NCI-H2196 (cell line): ENCODE measurements around the gene ATN1.
"Not testable (repeated sequence)": the region's sequence is repeated elsewhere in the genome, so short reads cannot be mapped to it uniquely, and the experiment has no call there.

Source experiments
- DNase-seq: peaks from one replicate; lab custom pipeline; 2025; ENCODE audit not compliant: unreplicated experiment; lab: John Stamatoyannopoulos, UW

Gene ATN1, protein sequence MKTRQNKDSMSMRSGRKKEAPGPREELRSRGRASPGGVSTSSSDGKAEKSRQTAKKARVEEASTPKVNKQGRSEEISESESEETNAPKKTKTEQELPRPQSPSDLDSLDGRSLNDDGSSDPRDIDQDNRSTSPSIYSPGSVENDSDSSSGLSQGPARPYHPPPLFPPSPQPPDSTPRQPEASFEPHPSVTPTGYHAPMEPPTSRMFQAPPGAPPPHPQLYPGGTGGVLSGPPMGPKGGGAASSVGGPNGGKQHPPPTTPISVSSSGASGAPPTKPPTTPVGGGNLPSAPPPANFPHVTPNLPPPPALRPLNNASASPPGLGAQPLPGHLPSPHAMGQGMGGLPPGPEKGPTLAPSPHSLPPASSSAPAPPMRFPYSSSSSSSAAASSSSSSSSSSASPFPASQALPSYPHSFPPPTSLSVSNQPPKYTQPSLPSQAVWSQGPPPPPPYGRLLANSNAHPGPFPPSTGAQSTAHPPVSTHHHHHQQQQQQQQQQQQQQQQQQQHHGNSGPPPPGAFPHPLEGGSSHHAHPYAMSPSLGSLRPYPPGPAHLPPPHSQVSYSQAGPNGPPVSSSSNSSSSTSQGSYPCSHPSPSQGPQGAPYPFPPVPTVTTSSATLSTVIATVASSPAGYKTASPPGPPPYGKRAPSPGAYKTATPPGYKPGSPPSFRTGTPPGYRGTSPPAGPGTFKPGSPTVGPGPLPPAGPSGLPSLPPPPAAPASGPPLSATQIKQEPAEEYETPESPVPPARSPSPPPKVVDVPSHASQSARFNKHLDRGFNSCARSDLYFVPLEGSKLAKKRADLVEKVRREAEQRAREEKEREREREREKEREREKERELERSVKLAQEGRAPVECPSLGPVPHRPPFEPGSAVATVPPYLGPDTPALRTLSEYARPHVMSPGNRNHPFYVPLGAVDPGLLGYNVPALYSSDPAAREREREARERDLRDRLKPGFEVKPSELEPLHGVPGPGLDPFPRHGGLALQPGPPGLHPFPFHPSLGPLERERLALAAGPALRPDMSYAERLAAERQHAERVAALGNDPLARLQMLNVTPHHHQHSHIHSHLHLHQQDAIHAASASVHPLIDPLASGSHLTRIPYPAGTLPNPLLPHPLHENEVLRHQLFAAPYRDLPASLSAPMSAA (N-terminal part only)

DNA sequence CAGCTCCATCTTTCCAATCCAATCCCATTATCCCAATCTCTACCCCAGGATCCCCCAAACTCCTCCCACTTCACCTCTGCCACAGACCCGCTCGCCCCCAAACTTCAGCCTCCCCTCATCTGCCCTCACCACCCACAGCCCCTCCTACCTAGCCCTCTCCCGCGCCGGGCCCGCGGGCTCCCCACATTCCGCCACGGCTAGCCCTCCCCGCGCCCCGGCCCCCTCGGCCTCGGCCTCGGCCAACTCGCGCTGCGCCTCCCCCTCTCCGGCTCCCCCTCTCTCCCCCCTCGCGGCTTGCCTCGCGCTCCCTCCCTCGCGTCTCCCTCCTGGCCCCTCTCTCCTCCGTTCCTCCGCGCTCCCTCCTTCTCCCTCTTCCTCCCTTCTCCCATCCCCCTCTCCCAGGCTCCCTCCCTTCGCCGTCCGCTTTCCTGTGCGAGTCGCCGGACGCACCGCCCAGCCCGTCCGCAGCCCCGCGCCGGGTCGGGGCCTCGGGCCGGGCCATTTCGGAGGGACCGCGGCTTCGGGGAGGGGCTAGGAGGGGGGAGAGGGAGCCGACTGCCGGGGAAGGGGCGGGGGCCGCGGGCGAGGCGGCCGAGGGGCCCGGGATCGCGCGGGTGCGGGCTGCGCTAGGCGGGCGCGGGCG is at the start of gene ATN1:
Gene ATN1 (plus strand): TSS at position 581 of the 643 bp plus-strand sequence. CDS start 6,043 bp downstream, outside the sequence.
- DNase-seq, result peak; percentile 34

DNA sequence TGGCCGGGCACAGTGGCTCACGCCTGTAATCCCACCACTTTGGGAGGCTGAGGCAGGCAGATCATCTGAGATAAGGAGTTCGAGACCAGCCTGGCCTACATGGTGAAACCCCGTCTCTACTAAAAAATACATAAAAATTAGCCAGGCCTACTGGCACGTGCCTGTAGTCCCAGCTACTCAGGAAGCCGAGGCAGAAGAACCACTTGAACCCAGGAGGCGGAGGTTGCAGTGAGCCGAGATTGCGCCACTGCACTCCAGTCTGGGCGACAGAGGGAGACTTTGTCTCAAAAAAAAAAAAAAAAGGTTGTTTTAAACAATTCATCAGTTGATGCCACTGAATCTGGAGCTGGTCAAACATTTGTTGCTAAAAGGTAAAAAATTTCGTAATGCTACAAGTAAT is 47.9 kb upstream of the ATN1 start:
- not testable (repeated sequence) for DNase-seq

DNA sequence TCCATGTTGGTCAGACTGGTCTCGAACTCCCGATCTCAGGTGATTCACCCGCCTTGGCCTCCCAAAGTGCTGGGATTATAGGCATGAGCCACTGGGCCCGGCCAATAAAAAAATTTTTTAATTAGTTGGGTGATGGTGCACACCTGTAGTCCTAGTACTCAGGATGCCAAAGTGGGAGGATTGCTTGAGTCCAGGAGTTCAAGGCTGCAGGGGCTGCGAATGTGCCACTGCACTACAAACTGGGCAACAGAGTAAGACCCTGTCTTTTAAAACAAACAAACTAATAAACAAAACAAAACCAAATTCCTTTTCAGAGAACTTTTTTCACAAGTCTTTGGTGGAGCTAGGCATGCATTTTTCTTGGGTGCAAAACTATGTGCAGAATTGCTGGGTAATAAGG is 44.5 kb upstream of the ATN1 start:
- no peak for DNase-seq

DNA sequence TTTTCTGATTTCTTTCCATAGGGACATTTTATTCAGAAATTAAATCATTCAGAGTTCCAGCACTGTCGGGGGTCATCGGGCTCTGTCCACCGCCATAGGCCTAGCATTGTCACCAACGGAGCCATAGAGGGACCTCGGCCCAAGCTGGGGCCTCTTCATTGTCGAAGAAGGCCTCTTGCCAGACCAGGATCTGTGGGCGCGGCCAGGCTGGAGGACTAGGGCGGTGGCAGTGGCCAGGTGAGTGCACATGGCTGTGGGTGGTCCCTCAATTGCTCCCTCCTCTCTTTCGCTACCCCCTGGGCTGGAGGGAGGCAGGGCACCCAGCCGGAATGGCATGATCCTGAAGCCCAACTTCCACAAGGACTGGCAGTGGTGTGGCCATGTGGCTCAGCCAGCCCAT is 44.1 kb upstream of the ATN1 start:
- DNase-seq, result no peak

DNA sequence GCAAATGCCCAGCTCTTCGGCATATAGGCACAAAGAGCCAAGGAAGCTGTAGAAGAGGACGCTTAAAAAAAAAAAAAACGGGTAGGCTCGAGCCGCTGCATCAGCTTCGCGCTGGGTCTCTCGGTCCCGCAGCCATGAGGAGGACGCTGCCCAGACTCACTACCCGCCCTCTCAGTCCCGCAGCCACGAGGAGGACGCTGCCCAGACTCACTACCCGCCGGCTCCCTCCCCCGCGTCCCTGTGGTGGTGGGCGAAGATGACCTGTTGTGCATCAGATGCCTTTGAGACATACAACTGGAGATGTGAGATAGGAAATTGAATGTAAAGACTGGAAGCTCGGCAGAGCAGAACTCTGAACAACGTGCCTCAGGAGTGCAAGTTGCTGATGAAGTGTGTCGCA is 43.2 kb upstream of the ATN1 start:
- no peak for DNase-seq

DNA sequence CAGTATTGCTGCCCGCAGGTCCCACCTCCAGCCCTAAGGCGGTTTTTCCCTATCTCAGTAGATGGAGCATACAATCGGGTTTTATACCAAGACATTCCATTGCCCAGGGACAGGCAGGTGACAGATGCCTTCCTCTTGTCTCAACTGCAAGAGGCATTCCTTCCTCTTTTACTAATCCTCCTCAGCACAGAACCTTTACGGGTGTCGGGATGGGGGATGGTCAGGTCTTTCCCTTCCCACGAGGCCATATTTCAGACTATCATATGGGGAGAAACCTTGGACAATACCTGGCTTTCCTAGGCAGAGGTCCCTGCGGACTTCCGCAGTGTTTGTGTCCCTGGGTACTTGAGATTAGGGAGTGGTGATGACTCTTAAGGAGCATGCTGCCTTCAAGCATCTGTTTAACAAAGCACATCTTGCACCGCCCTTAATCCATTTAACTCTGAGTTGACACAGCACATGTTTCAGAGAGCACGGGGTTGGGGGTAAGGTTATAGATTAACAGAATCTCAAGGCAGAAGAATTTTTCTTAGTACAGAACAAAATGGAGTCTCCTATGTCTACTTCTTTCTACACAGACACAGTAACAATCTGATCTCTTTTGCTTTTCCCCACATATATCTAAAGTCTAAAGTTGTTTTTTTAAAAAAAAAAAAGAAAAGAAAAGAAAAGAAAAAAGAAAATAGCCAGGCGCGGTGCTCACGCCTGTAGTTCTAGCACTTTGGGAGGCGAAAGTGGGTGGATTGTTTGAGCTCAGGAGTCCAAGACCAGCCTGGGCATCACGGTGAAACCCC is 41.4 kb upstream of the ATN1 start:
- not testable (repeated sequence) for DNase-seq

DNA sequence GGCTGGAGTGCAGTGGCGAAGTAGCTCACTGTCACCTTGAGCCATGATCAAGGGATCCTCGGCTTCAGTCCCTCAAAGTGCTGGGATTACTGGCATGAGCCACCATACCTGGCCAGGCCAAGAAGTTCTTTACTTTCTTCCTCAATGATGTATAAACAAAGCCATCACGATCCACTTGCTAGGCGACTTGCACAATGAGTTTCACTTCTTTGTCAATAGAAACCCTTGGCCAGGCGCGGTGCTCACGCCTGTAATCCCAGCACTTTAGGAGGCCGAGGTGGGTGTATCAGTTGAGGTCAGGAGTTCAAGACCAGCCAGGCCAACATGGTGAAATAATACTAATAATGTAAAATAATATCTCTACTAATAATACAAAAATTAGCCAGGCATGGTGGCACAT is 40.3 kb upstream of the ATN1 start:
- DNase-seq, result no peak

DNA sequence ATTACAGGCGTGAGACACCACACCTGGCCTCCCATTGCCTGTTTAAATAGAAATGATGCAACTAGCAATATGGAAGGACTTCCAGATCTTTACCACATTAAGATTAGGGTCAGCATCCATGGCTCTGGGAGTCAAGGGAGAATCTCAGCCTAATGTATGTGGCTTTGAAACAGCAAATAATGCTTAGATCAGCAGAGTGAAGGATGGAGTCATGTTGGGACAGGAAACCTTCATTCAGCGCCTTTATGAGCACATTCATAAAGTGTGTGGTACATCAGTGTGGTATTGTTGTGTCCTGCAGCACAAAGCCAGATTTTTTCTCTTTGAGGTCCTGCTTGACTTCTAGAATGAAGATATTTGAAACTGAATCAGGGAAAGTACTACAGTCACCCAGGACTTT is 39.4 kb upstream of the ATN1 start:
- DNase-seq, result no peak

DNA sequence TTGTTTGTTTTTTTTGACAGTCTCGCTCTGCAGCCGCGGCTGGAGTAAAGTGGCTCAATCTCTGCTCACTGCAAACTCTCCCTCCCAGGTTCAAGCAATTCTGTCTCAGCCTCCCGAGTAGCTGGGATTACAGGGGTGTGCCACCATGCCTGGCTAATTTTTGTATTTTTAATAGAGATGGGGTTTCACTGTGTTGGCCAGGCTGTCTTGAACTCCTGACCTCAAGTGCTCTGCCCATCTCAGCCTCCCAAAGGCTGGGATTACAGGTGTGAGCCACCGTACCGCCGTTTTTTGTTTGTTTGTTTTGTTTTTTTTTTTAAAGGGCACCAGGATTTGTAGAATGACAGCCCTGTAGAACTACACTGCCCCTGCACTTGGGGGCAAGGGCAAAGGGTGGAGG is 39.0 kb upstream of the ATN1 start:
- DNase-seq, result not testable (repeated sequence)

DNA sequence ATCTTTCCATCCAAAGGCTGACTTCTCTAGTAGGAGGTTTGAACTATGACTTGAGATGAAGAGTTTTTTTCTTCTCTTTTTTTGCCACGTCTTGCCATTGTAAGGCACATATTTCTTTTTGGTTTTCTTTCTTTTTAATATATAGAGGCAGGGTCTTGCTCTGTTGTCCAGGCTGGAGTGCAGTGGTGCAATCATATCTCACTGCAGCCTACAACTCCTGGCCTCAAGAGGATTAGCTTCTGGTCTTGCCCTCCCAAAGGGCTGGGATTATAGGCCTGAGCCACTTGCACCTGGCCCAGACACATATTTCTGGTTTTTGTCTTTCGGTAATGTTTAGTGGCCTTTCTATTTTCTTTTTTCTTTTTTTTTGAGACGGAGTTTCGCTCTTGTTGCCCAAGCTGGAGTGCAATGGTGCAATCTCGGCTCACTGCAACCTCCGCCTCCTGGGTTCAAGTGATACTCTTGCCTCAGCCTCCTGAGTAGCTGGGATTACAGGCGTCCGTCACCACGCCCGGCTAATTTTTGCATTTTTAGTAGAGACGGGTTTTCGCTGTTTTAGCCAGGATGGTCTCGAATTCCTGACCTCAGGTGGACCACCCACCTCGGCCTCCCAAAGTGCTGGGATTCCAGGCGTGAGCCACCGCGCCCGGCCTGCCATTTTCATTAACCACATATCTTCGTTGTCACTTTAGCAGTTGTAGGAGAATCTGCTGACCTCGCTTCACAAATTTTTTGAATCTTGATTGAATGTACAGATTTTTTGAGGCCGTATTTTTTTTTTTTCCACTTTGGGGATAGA is 37.8 kb upstream of the ATN1 start:
- DNase-seq, result not testable (repeated sequence)

DNA sequence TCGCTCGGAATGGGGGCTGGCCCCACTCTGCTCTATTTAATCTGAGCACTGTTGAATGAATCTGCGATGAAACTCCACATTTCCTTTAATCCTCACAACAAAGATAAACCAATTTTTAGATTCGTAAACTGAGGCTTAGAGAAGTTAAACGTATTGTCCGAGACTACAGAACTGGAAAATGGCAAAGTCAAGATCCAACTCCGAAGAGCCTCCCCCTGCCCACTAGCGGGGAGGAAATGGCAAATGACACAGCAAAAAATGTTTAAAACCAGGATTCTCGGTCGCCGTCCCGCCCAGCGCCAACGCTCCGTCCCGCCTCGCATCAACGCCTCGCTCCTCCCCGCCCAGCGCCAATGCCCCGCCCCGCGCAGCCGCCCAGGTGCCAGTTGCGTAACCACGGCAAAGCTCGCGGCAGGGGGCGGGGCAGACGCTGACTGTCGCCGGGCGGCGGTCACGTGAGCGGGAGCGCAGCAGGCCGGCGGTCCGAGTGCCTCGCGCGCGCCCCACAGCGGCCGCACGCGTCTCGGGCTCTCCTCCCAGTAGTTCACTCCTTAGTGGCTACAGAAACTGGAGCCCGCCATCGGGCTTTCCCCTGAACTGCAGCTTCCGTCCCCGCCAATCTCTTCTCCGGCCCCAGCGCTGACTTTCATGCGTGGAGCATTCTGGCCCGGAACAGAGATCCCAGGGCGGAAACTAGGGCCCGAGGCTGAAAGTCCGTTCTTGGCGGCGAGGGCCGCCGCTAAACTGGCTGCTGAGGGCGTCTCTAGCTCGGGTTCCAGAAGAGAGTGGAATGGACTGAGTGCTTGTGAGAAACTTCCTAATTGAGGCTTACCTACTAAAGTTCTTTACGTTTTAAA is 36.7 kb upstream of the ATN1 start:
- DNase-seq, result peak; percentile 83

DNA sequence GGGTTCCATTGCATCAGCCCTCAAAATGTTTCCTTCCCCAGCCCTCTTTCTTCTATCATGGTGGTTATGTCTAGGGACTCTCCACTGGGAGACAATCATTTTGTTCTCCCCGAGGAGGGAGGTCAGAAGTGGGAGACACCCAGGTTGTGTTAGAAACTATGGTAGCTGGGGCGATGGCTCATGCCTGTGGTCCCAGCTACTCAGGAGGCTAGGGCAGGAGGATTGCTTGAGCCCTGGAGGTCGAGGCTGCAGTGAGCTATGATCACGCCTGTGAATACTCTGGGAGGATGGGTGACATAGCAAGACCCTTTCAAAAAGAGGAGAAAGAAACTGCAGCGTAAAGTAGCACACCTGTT is 36.1 kb upstream of the ATN1 start:
- no peak for DNase-seq

DNA sequence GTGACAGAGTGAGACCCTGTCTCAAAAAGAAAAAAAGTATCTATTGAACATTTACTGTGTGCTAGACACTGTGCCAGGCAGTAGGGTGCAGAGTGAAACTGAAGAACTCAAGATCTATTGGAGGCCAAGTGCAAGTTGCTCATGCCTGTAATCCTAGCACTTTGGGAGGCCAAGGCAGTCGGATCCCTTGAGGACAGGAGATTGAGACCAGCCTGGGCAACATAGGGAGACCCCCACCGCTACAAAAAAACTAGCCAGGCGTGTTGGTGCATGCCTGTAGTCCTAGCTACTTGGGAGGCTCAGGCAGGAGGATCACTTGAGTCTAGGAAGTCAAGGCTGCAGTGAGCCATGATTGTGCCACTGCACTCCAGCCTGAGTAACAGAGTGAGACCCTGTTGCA is 35.1 kb upstream of the ATN1 start:
- DNase-seq, result not testable (repeated sequence)

DNA sequence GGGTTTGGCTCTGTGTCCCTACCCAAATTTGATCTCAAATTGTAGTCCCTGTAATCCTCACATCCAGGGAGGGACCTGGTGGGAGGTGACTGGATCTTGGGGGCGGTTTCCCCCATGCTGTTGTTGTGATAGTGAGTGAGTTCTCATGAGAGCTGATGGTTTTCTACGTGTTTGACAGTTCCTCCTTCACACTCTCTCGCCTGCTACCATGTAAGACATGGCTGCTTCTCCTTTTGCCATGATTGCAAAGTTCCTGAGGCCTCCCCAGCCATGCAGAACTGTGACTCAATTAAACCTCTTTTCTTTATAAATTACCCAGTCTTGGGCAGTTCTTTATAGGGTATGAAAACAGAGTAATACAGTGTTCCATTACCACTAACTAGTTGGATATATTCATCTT is 33.4 kb upstream of the ATN1 start:
- no peak for DNase-seq

DNA sequence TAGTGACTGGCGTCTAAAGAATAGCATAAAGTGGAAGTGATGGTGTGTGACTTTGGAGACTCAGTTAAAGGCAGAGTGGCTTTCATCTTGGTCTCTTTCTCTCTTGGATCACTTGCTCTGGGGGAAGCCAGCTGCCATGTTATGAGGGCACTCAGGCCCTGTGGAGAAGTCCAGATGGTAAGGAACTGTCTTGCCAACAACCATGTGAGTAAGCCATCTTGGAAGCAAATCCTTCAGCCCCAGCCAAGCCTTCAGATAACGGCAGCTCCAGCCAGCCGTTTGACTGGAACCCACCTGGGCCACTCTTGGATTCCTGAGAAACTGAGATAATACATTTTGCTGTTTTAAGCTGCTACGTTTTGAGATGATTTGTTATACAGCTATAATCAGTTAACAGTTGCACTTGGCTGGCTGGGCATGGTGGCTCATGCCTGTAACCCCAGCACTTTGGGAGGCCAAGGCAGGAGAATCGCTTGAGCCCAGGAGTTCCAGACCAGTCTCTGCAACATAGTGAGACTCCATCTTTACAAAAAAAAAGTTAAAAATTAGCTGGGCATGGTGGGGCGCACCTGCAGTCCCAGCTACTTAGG is 30.8 kb upstream of the ATN1 start:
- no peak for DNase-seq

DNA sequence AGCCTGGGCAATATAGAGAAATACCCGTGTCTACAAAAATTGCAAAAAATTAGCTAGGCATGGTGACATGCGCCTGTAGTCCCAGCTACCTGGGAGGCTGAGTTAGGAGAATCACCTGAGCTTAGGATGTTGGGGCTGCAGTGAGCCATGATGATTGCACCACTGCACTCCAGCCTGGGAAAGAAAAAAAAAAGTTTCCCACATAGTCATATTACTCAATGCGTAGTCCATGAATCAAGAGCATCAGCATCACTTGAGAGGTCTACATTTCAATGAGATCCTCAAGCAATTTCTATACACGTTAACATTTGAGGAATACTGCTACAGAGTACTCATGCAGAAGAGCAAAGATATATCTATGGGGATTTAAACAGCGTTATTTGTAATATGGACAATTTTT is 28.3 kb upstream of the ATN1 start:
- DNase-seq, result no peak

DNA sequence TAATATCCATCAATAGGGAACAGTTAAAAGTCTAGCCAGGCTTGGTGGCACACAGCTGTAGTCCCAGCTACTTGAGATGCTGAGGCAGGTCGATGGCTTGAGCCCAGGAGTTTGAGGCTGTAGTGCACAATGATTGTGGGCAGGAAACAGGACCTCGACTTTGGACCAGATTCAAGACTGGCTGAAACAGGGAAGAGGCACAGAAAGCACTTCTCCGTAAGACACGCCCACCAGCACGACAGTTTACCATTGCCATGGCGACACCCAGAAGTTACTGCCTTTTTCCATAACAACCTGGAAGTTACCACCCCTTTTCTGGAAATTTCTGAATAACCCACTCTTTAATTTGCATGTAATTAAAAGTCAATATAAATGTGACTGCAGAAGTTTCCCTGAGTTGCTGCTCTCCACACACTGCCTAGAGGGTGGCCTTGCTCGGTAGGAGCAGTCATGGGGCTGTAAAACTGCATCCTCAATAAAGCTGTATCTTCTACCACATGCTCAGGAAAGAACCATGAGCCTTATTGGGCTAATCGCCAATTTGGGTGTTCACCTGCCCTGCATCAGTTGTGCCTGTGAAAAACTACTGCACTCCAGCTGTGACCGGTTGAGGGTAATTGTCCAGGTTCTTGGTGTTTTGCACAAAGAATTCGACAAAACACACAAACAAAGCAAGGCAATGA is 27.8 kb upstream of the ATN1 start:
- peak; percentile 65 for DNase-seq

DNA sequence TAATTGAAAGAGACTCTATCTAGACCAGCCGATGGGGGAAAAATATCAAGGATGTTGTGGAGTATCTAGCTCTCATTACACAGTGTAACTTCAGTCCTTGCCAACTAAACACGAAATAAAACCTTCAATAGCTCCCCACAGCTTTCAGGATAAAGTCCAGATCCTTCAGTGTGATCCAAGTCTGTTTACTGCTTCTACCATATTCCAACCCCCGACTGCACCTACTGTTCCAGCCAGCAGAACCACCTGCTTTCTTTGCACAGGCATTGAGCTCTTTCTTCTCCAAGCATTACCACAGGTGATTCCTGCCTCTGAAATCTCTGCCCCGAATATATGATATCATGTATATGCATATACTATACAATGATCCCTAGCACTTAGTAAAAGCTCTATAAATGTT is 25.3 kb upstream of the ATN1 start:
- no peak for DNase-seq
